ENCODE data around the gene RPS6KA1. TPM values are rescaled to one million over a fixed set of nuclear protein-coding genes. Genes with fewer than 3 reads are reported as not detected.
A peak's percentile ranks its signal among the peaks of the same experiment; 100 is the strongest.

Gene RPS6KA1
- total and polyA plus RNA-seq, 2 of the 8 experiments (the other 6 are each of a cell fraction or from before 2014, with no cell fraction given): 44.3 to 55.0 TPM

GRCh38 chr1:26571381-26571780, 41.8 kb downstream of the RPS6KA1 start:
- Histone ChIP-seq H3K9me3 (ENCODE audit: insufficient read depth in 2 of 2, low read depth in 1 of 2, low read length in 1 of 2) (no peaks in the 10 kb centered on the region), H3K23me2 (ENCODE audit: low read depth, low read length) (no peaks in the 10 kb centered on the region), H3K36me3 (ENCODE audit: control insufficient read depth in 2 of 4, insufficient read depth in 4 of 4, low read length in 3 of 4) (peaks cover 4 to 36% (median 25%) of the 10 kb centered on the region in 4 experiments; a peak in 7 of 8 replicates), H3K27ac (ENCODE audit: low read depth, low read length) (no peak overlapping the region), H4K91ac (replicated peaks; ENCODE audit: insufficient read length, low read length) (no peak overlapping the region), H4K8ac (ENCODE audit: extremely low read depth, insufficient read depth, low read length) (peak overlapping the region; percentile 42; the same call in 1 of the 2 replicates), H2BK12ac (ENCODE audit: low read depth, low read length) (no peak overlapping the region), H3K18ac (ENCODE audit: extremely low read depth, low read length) (no peak overlapping the region), H3K4ac (replicated peaks; ENCODE audit: insufficient read length, low read depth, low read length) (no peak overlapping the region), H3K27me3 (replicated peaks in 1 of 4; ENCODE audit: control insufficient read depth in 3 of 4, extremely low read depth in 1 of 4, insufficient read depth in 3 of 4, low read length in 3 of 4) (no peaks in the 10 kb centered on the region), H3K79me2 (ENCODE audit: control insufficient read depth in 1 of 2, insufficient read depth in 2 of 2, low read length in 2 of 2) (no peaks in the 10 kb centered on the region), H3K79me1 (ENCODE audit: low read depth, low read length) (no peaks in the 10 kb centered on the region), H3K4me1 (replicated peaks in 1 of 4; ENCODE audit: control insufficient read depth in 3 of 4, insufficient read depth in 4 of 4, low read length in 3 of 4) (no peaks in the 10 kb centered on the region), H3K14ac (ENCODE audit: insufficient read length) (no peak overlapping the region), H3K9ac (replicated peaks in 1 of 4; ENCODE audit: extremely low read depth in 1 of 4, low read depth in 3 of 4, low read length in 3 of 4) (no peak overlapping the region), H2BK5ac (ENCODE audit: low read depth, low read length) (no peak overlapping the region), H2AK5ac (ENCODE audit: low read depth, low read length) (no peak overlapping the region), H2BK20ac (ENCODE audit: low read length) (no peak overlapping the region), H3K4me3 (ENCODE audit: extremely low read depth in 1 of 4, insufficient read depth in 2 of 4, low read depth in 3 of 4, low read length in 4 of 4) (no peak overlapping the region), H3K56ac (replicated peaks; ENCODE audit: insufficient read length, low read depth, low read length) (no peak overlapping the region), H3K4me2 (ENCODE audit: insufficient read depth in 1 of 2, low read depth in 2 of 2, low read length in 2 of 2) (no peak overlapping the region), H4K5ac (ENCODE audit: insufficient read length, low read depth, low read length) (no peak overlapping the region), H4K20me1 (replicated peaks in 1 of 2; ENCODE audit: control insufficient read depth in 1 of 2, insufficient read depth in 2 of 2, low read length in 2 of 2) (peaks cover 0 to 10% of the 10 kb centered on the region in 2 experiments), H2BK15ac (ENCODE audit: low read length) (no peak overlapping the region), H3K23ac (ENCODE audit: insufficient read length) (no peak overlapping the region), H2BK120ac (replicated peaks; ENCODE audit: low read depth, low read length) (no peak overlapping the region), H2AFZ (ENCODE audit: low read length) (no peak overlapping the region)
- WGBS, 2 experiments (ENCODE audit: extremely low coverage in 1 of 2, insufficient coverage in 1 of 2, insufficient read length in 1 of 2, insufficient replicate concordance in 2 of 2, low coverage in 1 of 2, low lambda C conversion rate in 2 of 2, missing lambda C conversion rate in 1 of 2): 85% methylated on average over 8 of the region's 8 CpGs; no CpG with 5 or more reads in 1 of the 2 experiments
- CTCF ChIA-PET (ENCODE audit: partially characterized antibody): interaction anchor here (0.6 to 1.2 kb wide), 3 partner anchors 19 to 669 kb away, joined by 3 to 4 read pairs (median 3); no protein-coding TSS in a partner anchor
- DNase-seq (ENCODE audit: low read depth in 1 of 2, low spot score in 2 of 2): no peak
- POLR2A ChIA-PET (ENCODE audit: partially characterized antibody): interaction anchor here (0.6 to 1.2 kb wide), 2 partner anchors 10 to 32 kb away, joined by 3 to 4 read pairs; no protein-coding TSS in a partner anchor
- TF ChIP-seq ZNF274 (IDR thresholded peaks at IDR 0.05; ENCODE audit: borderline replicate concordance, extremely low read depth, low read length) (no peak), MAX (IDR thresholded peaks at IDR 0.05) (no peak), GABPA (IDR thresholded peaks at IDR 0.05; ENCODE audit: borderline replicate concordance, insufficient read depth, low read length) (no peak), BACH1 (IDR thresholded peaks at IDR 0.05; ENCODE audit: low read length) (no peak)
- no peak for FAIRE-seq

Measured in H1 (cell line).